IMR-90 (cell line): Measurements from ENCODE around the gene SLC23A3. TPM values are rescaled to one million over a fixed set of nuclear protein-coding genes. Genes with fewer than 3 reads are reported as not detected.

Experiments used
- ATAC-seq: fragments of 200-7000 bp; cut with Tn5 transposase; 2 replicates; pipeline ENCODE4 v1.9.1; 2020; ENCODE audit warnings: low read depth, mild to moderate bottlenecking, moderate library complexity
- BruUV-seq: library from RNA; stranded (reverse); fragments of 400-500 nt; replicated peaks from 2 replicates; lab custom pipeline; 2021; lab: Mats Ljungman, UMichigan
- CTCF ChIA-PET: fragments of 300-600 bp; formaldehyde crosslinking; extraction: SDS; loops from one replicate; lab custom pipeline; 2021; ENCODE audit warnings: antibody characterized with exemption; lab: Yijun Ruan, JAX
- POLR2A ChIA-PET: fragments of 300-600 bp; sonication (Branson Sonifier 250); formaldehyde crosslinking; loops from one replicate; lab custom pipeline; 2022; ENCODE audit warnings: antibody characterized with exemption; ENCODE audit not compliant: unreplicated experiment; lab: Charles Lee
- DNase-seq: peaks from one replicate; pipeline ENCODE4 v3.0.0; 2013
- H2AFZ ChIP-seq: replicated peaks from 2 replicates; pipeline ENCODE3; 2013; ENCODE audit warnings: low read length, mild to moderate bottlenecking; ENCODE audit not compliant: poor library complexity
- H2AK5ac ChIP-seq: 2 replicates; pipeline ENCODE4 v1.6.1; 2013; ENCODE audit warnings: low read depth, low read length, inconsistent platforms
- H2AK9ac ChIP-seq: replicated peaks from 2 replicates; pipeline ENCODE3; 2013; ENCODE audit warnings: mild to moderate bottlenecking, low read depth, low read length, moderate library complexity; ENCODE audit not compliant: poor library complexity
- H2BK120ac ChIP-seq: 2 replicates; pipeline ENCODE4 v1.6.1; 2013; ENCODE audit warnings: low read depth, low read length, inconsistent platforms
- H2BK15ac ChIP-seq: 3 replicates; pipeline ENCODE4 v1.6.1; 2013; ENCODE audit warnings: low read depth, low read length, inconsistent platforms
- H2BK20ac ChIP-seq: 2 replicates; pipeline ENCODE4 v1.6.1; 2013; ENCODE audit warnings: low read depth, mild to moderate bottlenecking, inconsistent platforms, low read length, moderate library complexity
- H2BK5ac ChIP-seq: 2 replicates; pipeline ENCODE4 v1.6.1; 2013; ENCODE audit warnings: mild to moderate bottlenecking, low read depth, low read length, inconsistent platforms; ENCODE audit not compliant: poor library complexity, severe bottlenecking
- H3K14ac ChIP-seq: replicated peaks from 2 replicates; pipeline ENCODE4 v1.6.1; 2013; ENCODE audit warnings: low read depth, low read length, inconsistent platforms
- H3K18ac ChIP-seq: 2 replicates; pipeline ENCODE4 v1.6.1; 2013; ENCODE audit warnings: low read depth, low read length, control low read depth
- H3K23ac ChIP-seq: 2 replicates; pipeline ENCODE4 v1.6.1; 2013; ENCODE audit warnings: low read depth, low read length, inconsistent platforms
- H3K27ac ChIP-seq: 2 replicates; pipeline ENCODE4 v1.5.1; 2013; ENCODE audit warnings: mild to moderate bottlenecking, control low read depth, low read length; ENCODE audit not compliant: insufficient read depth
- H3K27me3 ChIP-seq: 2 replicates; pipeline ENCODE4 v1.6.1; 2013; ENCODE audit warnings: low read length; ENCODE audit not compliant: control insufficient read depth, insufficient read depth
- H3K36me3 ChIP-seq: 2 replicates; pipeline ENCODE4 v1.6.1; 2013; ENCODE audit warnings: low read length, mixed read lengths; ENCODE audit not compliant: control insufficient read depth, insufficient read depth
- H3K4ac ChIP-seq: 2 replicates; pipeline ENCODE4 v1.6.1; 2013; ENCODE audit warnings: low read depth, low read length, inconsistent platforms
- H3K4me1 ChIP-seq: 2 replicates; pipeline ENCODE4 v1.6.1; 2013; ENCODE audit warnings: low read length, mixed read lengths; ENCODE audit not compliant: control insufficient read depth, insufficient read depth
- H3K4me2 ChIP-seq: 2 replicates; pipeline ENCODE4 v1.6.1; 2013; ENCODE audit warnings: low read depth, mild to moderate bottlenecking, control low read depth, low read length, moderate library complexity
- H3K4me3 ChIP-seq: 2 replicates; pipeline ENCODE4 v1.5.1; 2013; ENCODE audit warnings: low read depth, mild to moderate bottlenecking, control low read depth, low read length, moderate library complexity; ENCODE audit not compliant: insufficient read depth
- H3K56ac ChIP-seq: 2 replicates; pipeline ENCODE4 v1.6.1; 2013; ENCODE audit warnings: low read length, inconsistent platforms; ENCODE audit not compliant: insufficient read depth; ENCODE audit errors: extremely low read depth
- H3K79me1 ChIP-seq, 2 experiments: 2 replicates each; pipeline ENCODE4 v1.6.1; 2013; ENCODE audit warnings: low read length in 2 of 2, inconsistent platforms in 1 of 2, low read depth in 1 of 2
- H3K9ac ChIP-seq: 2 replicates; pipeline ENCODE4 v1.6.1; 2013; ENCODE audit warnings: low read depth, low read length, control low read depth
- H3K9me1 ChIP-seq: 2 replicates; pipeline ENCODE4 v1.6.1; 2013; ENCODE audit warnings: low read length, inconsistent platforms; ENCODE audit not compliant: insufficient read depth
- H3K9me3 ChIP-seq: 2 replicates; pipeline ENCODE4 v1.6.1; 2013; ENCODE audit warnings: low read length; ENCODE audit not compliant: control insufficient read depth, insufficient read depth
- H4K20me1 ChIP-seq: 2 replicates; pipeline ENCODE4 v1.6.1; 2013; ENCODE audit warnings: low read length, inconsistent platforms; ENCODE audit not compliant: insufficient read depth
- H4K5ac ChIP-seq: 2 replicates; pipeline ENCODE4 v1.6.1; 2013; ENCODE audit warnings: mild to moderate bottlenecking, low read depth, low read length, control low read depth
- H4K8ac ChIP-seq, 2 experiments: 2 replicates each; pipeline ENCODE4 v1.6.1; 2013; ENCODE audit warnings: low read depth in 2 of 2, low read length in 2 of 2, control low read depth in 1 of 2, inconsistent platforms in 1 of 2
- H4K91ac ChIP-seq: 2 replicates; pipeline ENCODE4 v1.6.1; 2013; ENCODE audit warnings: low read depth, low read length, inconsistent platforms; ENCODE audit not compliant: insufficient read depth
- FOS ChIP-seq: fragments of 150-350 bp; IDR thresholded peaks from 2 replicates; pipeline ENCODE4 v1.6.1; 2016; ENCODE audit warnings: low read depth, low read length
- MAFK ChIP-seq: IDR thresholded peaks from 2 replicates; pipeline ENCODE4 v1.6.1; 2012; ENCODE audit warnings: low read depth, low read length, improper control_type of control experiment
- SMC3 ChIP-seq: fragments of 150-350 bp; IDR thresholded peaks from 2 replicates; pipeline ENCODE4 v1.6.1; 2016; ENCODE audit warnings: low read depth, mild to moderate bottlenecking, antibody characterized with exemption, low read length, moderate library complexity
- WGBS, 2 experiments: methylation state at CpG; one replicate each; pipeline versions ENCODE4 v1.1.5 to v1.1.7; 2013; ENCODE audit warnings: missing lambda C conversion rate in 2 of 2; ENCODE audit not compliant: insufficient read length in 1 of 2; ENCODE audit errors: extremely low coverage in 2 of 2; 5-methylcytosine and 5-hydroxymethylcytosine counted together
- dilution Hi-C: fragments of 300-500 bp; cut with HindIII; formaldehyde crosslinking; loops from one replicate; pipeline ENCODE4 v1.14.3; 2018; ENCODE audit warnings: low sequenced_read_pairs; ENCODE audit not compliant: unreplicated experiment
- in situ Hi-C: fragments of 300-500 bp; cut with MboI; formaldehyde crosslinking; loops from 3 replicates; pipeline ENCODE4 v1.14.3; 2019; ENCODE audit warnings: low sequenced_read_pairs, inconsistent platforms, mixed read lengths
- intact Hi-C: fragments of 100-400 bp; cut with micrococcal nuclease; formaldehyde crosslinking; loops from 2 replicates; pipeline ENCODE4 v1.10.0; 2022
- polyA plus RNA-seq, 3 experiments: library from polyadenylated mRNA; depleted of rRNA; stranded (reverse); fragments of >200 nt; gene quantifications; 2 replicates each; pipeline ENCODE4 v1.2.3, GENCODE V29; 2012; ENCODE audit warnings: low replicate concordance in 1 of 3
- total RNA-seq: library from RNA; depleted of rRNA; stranded (reverse); fragments of >200 nt; gene quantifications from 2 replicates; pipeline ENCODE4 v1.2.3, GENCODE V29; 2012

Gene SLC23A3
- total and polyA plus RNA-seq, 2 of the 4 experiments (the other 2 are of a cell fraction) = 0.18 to 0.65 TPM

GRCh38 chr2:219213026-219213415 is 43.2 kb upstream of the SLC23A3 start:
- Histone ChIP-seq H3K23ac (no peak overlapping the region), H3K9ac (no peak overlapping the region), H3K18ac (no peak overlapping the region), H3K9me1 (peaks cover 9% of the 10 kb centered on the region), H2BK5ac (no peak overlapping the region), H3K36me3 (peaks cover 59% of the 10 kb centered on the region), H2AK5ac (no peak overlapping the region), H3K27ac (no peak overlapping the region), H3K56ac (no peak overlapping the region), H4K8ac (no peak overlapping the region), H4K20me1 (peaks cover 9% of the 10 kb centered on the region), H3K4me3 (no peak overlapping the region), H3K4me2 (no peak overlapping the region), H3K9me3 (no peaks in the 10 kb centered on the region), H2BK20ac (no peak overlapping the region), H3K4ac (no peak overlapping the region), H2AK9ac (peak overlapping the region; percentile 5), H2AFZ (no peak overlapping the region), H4K5ac (no peak overlapping the region), H3K4me1 (peaks cover 5% of the 10 kb centered on the region), H3K79me1 (peaks cover 8 to 31% of the 10 kb centered on the region in 2 experiments; a peak in 3 of 4 replicates), H2BK120ac (no peak overlapping the region), H3K27me3 (no peaks in the 10 kb centered on the region), H2BK15ac (no peak overlapping the region), H4K91ac (no peak overlapping the region), H3K14ac (no peak overlapping the region)
- no peak for ATAC-seq
- CTCF ChIA-PET = no interaction called here
- no CpG with 5 or more reads among the region's 8 CpGs for WGBS, 2 experiments
- in situ Hi-C loops = no loop called here
- intact Hi-C loops = no loop called here
- POLR2A ChIA-PET = no interaction called here
- no TSS peak for BruUV-seq
- TF ChIP-seq MAFK (no peak), SMC3 (no peak), FOS (no peak)
- dilution Hi-C loops = no loop called here
- DNase-seq = no peak
